Transverse colon (tissue), 4 donors: ENCODE data around the gene PCSK5. TPM values are rescaled to one million over a fixed set of nuclear protein-coding genes. Genes with fewer than 3 reads are reported as not detected.
A peak's percentile ranks its signal among the peaks of the same experiment; 100 is the strongest.
"Not testable (repeated sequence)": the region's sequence is repeated elsewhere in the genome, so short reads cannot be mapped to it uniquely, and the experiment has no call there.

Experiments used
- DNase-seq: peaks from one replicate; pipeline ENCODE4 v3.0.0-alpha.2; 2019
- H3K27ac ChIP-seq, 4 donors: fragments of 200-600 bp; sonication (generic); 2 replicates each; pipeline ENCODE4 v1.5.1; 2016 to 2018; ENCODE audit warnings: inconsistent platforms in 4 of 4
- H3K27me3 ChIP-seq: fragments of 200-600 bp; sonication (generic); 2 replicates; pipeline ENCODE4 v1.5.1; 2017; ENCODE audit warnings: inconsistent platforms
- H3K36me3 ChIP-seq, 4 donors: fragments of 200-600 bp; sonication (generic); 2 replicates each; pipeline ENCODE4 v1.5.1; 2017 to 2019; ENCODE audit warnings: inconsistent platforms in 4 of 4
- H3K4me1 ChIP-seq, 4 donors: fragments of 200-600 bp; sonication (generic); 2 replicates each; pipeline ENCODE4 v1.5.1; 2017 to 2020; ENCODE audit warnings: inconsistent platforms in 4 of 4
- H3K4me3 ChIP-seq, 4 donors: fragments of 200-600 bp; sonication (generic); 1 replicate in 1 of 4; 2 replicates in 3 of 4; pipeline versions ENCODE4 v1.5.1 to v1.6.1; 2017 to 2019; ENCODE audit warnings: inconsistent platforms in 4 of 4
- H3K9me3 ChIP-seq, 2 donors: fragments of 200-600 bp; sonication (generic); 2 replicates each; pipeline ENCODE4 v1.5.1; 2017 to 2019; ENCODE audit warnings: inconsistent platforms in 2 of 2
- CTCF ChIP-seq, 5 experiments: fragments of 200-600 bp in 3 of 5; fragments of 450-650 bp in 2 of 5; sonication (generic) in 3 of 5; IDR thresholded peaks; 1 replicate in 2 of 5; 2 replicates in 3 of 5; pipeline ENCODE4 v1.5.1; 2016 to 2017; ENCODE audit warnings: antibody characterized with exemption in 5 of 5, inconsistent platforms in 3 of 5, mild to moderate bottlenecking in 2 of 5, moderate library complexity in 1 of 5
- EP300 ChIP-seq: sonication (generic); formaldehyde crosslinking; IDR thresholded peaks from one replicate; pipeline ENCODE4 v1.6.1; 2017; ENCODE audit warnings: antibody characterized with exemption, low read depth
- POLR2A ChIP-seq: fragments of 450-650 bp; IDR thresholded peaks from one replicate; pipeline ENCODE4 v1.6.1; 2016; ENCODE audit warnings: antibody characterized with exemption, mild to moderate bottlenecking, moderate library complexity
- POLR2AphosphoS5 ChIP-seq, 3 donors: sonication (generic); formaldehyde crosslinking; IDR thresholded peaks; one replicate each; pipeline ENCODE4 v1.6.1; 2016; ENCODE audit warnings: antibody characterized with exemption in 3 of 3
- WGBS, 2 donors: methylation state at CpG; one replicate each; pipeline ENCODE4 v1.1.5; 2018; ENCODE audit warnings: low coverage in 1 of 2; 5-methylcytosine and 5-hydroxymethylcytosine counted together
- in situ Hi-C, 4 donors: fragments of 200-750 bp; cut with MboI; loops; one replicate each; pipeline versions ENCODE4 v1.15.0 to v1.15.1; 2017; ENCODE audit warnings: low sequenced_read_pairs in 3 of 4, low pct_ligation_motif_present in 1 of 4, low pct_unique_long_range_greater_than_20kb in 1 of 4
- intact Hi-C: fragments of 100-400 bp; cut with DNase I; formaldehyde crosslinking; loops from one replicate; pipeline ENCODE4 v1.15.1; 2023; ENCODE audit warnings: low total_unique reads
- total RNA-seq, 4 donors: library from RNA; depleted of rRNA; stranded (reverse); fragments of >200 nt; gene quantifications; one replicate each; pipeline ENCODE4 v1.1.0, GENCODE V29; 2016

PCSK5 gene
- total RNA-seq, 4 donors from 2014 or later: 110 to 248 (median 127) TPM

- 66 to 83% methylated on average over 1 to 3 of the region's 3 CpGs for WGBS, 2 donors
- H3K36me3 ChIP-seq: no peaks in the 10 kb centered on the region
- no peak overlapping the region for H3K4me3 ChIP-seq
- no peaks in the 10 kb centered on the region for H3K4me1 ChIP-seq
- in situ Hi-C loops (loop anchor here (10.0 to 25.0 kb wide), 2 partner anchors 594 to 596 kb away; no protein-coding TSS in a partner anchor), intact Hi-C loops (no loop called here)
- H3K27me3 ChIP-seq: no peaks in the 10 kb centered on the region
- no peaks in the 10 kb centered on the region for H3K9me3 ChIP-seq
- no peak for TF ChIP-seq CTCF (IDR thresholded peaks at IDR 0.05)
- TF ChIP-seq EP300: no peak
- TF ChIP-seq POLR2A: no peak
- TF ChIP-seq POLR2AphosphoS5 (IDR thresholded peaks at IDR 0.05): no peak
- no peak for DNase-seq
- H3K27ac ChIP-seq: no peak overlapping the region
Measured at GRCh38 chr9:75858497-75859092, 31.9 kb upstream of the PCSK5 start.

GRCh38 chr9:75864266-75864665, 26.2 kb upstream of the PCSK5 start:
- H3K9me3 ChIP-seq: no peaks in the 10 kb centered on the region
- intact Hi-C loops (loop anchor here (10.0 kb wide), 1 partner anchor 599 kb away; no protein-coding TSS in a partner anchor), in situ Hi-C loops (loop anchor here in 3 of 4 donors (10.0 to 25.0 kb wide), 2 partner anchors 441 to 602 kb away; no protein-coding TSS in a partner anchor)
- no peaks in the 10 kb centered on the region for H3K27me3 ChIP-seq
- H3K36me3 ChIP-seq: no peaks in the 10 kb centered on the region
- 62 to 63% methylated on average over 4 of the region's 4 CpGs for WGBS, 2 donors
- no peak overlapping the region for H3K27ac ChIP-seq
- H3K4me3 ChIP-seq: no peak overlapping the region
- peaks cover 0 to 5% (median 4%) of the 10 kb centered on the region in 4 donors for H3K4me1 ChIP-seq
- no peak for DNase-seq
- TF ChIP-seq POLR2A (no peak), CTCF (IDR thresholded peaks at IDR 0.05) (no peak), POLR2AphosphoS5 (IDR thresholded peaks at IDR 0.05) (no peak)

- no peaks in the 10 kb centered on the region for H3K27me3 ChIP-seq
- no peak overlapping the region for H3K27ac ChIP-seq
- peak; percentile 52 for DNase-seq
- TF ChIP-seq POLR2A (no peak), CTCF (IDR thresholded peaks at IDR 0.05) (peak; percentile 69 to 81 (median 79))
- H3K36me3 ChIP-seq: no peaks in the 10 kb centered on the region
- WGBS, 2 donors: 13 to 31% methylated on average over 1 to 2 of the region's 2 CpGs
- peaks cover 0 to 5% (median 4%) of the 10 kb centered on the region in 4 donors for H3K4me1 ChIP-seq
- intact Hi-C loops (loop anchor here (10.0 kb wide), 1 partner anchor 602 kb away; no protein-coding TSS in a partner anchor), in situ Hi-C loops (loop anchor here in 3 of 4 donors (10.0 to 25.0 kb wide), 2 partner anchors 438 to 604 kb away; no protein-coding TSS in a partner anchor)
- no peak overlapping the region for H3K4me3 ChIP-seq
- no peaks in the 10 kb centered on the region for H3K9me3 ChIP-seq
Measured at GRCh38 chr9:75866273-75866871, 24.1 kb upstream of the PCSK5 start.

GRCh38 chr9:75868526-75868925, 21.9 kb upstream of the PCSK5 start:
- not testable (repeated sequence) for H3K27ac ChIP-seq, DNase-seq, H3K4me1 ChIP-seq, H3K9me3 ChIP-seq, H3K36me3 ChIP-seq, H3K27me3 ChIP-seq, H3K4me3 ChIP-seq
- in situ Hi-C loops (loop anchor here in 3 of 4 donors (10.0 to 25.0 kb wide), 2 partner anchors 436 to 606 kb away; no protein-coding TSS in a partner anchor), intact Hi-C loops (loop anchor here (10.0 kb wide), 1 partner anchor 604 kb away; no protein-coding TSS in a partner anchor)
- WGBS, 2 donors: 83 to 100% methylated on average over 1 to 2 of the region's 2 CpGs
